GM19238 (cell line): ENCODE measurements around the gene MAPRE3.
"Not testable (repeated sequence)": the region's sequence is repeated elsewhere in the genome, so short reads cannot be mapped to it uniquely, and the experiment has no call there.

Source experiments
- DNase-seq: peaks from one replicate; pipeline ENCODE4 v3.0.0; 2011; ENCODE audit warnings: low spot score; ENCODE audit not compliant: insufficient read length

Gene MAPRE3

GRCh38 chr2:27067385-27067784, 96.9 kb downstream of the MAPRE3 start:
- no peak for DNase-seq

GRCh38 chr2:27069436-27069835, 99.0 kb downstream of the MAPRE3 start:
- DNase-seq, result no peak

- DNase-seq, result no peak
Measured at GRCh38 chr2:27069961-27070618, 99.7 kb downstream of the MAPRE3 start.

- DNase-seq, result no peak
Measured at GRCh38 chr2:27070653-27071276, 100.3 kb downstream of the MAPRE3 start.

GRCh38 chr2:27071277-27071989, 101.0 kb downstream of the MAPRE3 start, which contains the start of gene OST4:
OST4 (minus strand) TSS chr2:27071654.
- peak; percentile 97 for DNase-seq

- peak; percentile 26 for DNase-seq
Measured at GRCh38 chr2:27071990-27072830, 101.8 kb downstream of the MAPRE3 start.

- DNase-seq, result no peak
Measured at GRCh38 chr2:27072920-27073319, 102.5 kb downstream of the MAPRE3 start.

GRCh38 chr2:27073782-27074181, 103.3 kb downstream of the MAPRE3 start:
- no peak for DNase-seq

- DNase-seq, result peak; percentile 42
Measured at GRCh38 chr2:27074738-27075565, 104.5 kb downstream of the MAPRE3 start.

GRCh38 chr2:27075566-27075871, 105.1 kb downstream of the MAPRE3 start:
- not testable (repeated sequence) for DNase-seq

- no peak for DNase-seq
Measured at GRCh38 chr2:27076323-27076722, 105.9 kb downstream of the MAPRE3 start.
